ENCODE data around the gene CYP2B6. TPM values are rescaled to one million over a fixed set of nuclear protein-coding genes. Genes with fewer than 3 reads are reported as not detected.

CYP2B6 gene
- total and polyA plus RNA-seq, 2 donors (not counting 3 experiments of a cell fraction or from before 2014, with no cell fraction given) = not detected

GRCh38 chr19:40981591-40981990, 9.5 kb upstream of the CYP2B6 start:
- CTCF ChIA-PET = no interaction called here
- no peak overlapping the region for H2AFZ ChIP-seq (ENCODE audit: low read depth, low read length)

More at GRCh38 chr19:40981591-40981990, 9.5 kb upstream of the CYP2B6 start:
- Histone ChIP-seq H3K36me3 (ENCODE audit: control insufficient read depth in 2 of 2, extremely low read depth in 1 of 2, insufficient read depth in 2 of 2, low read length in 2 of 2) (no peaks in the 10 kb centered on the region), H3K9ac (replicated peaks; ENCODE audit: extremely low read depth, insufficient read depth, low read length) (no peak overlapping the region), H3K27ac (ENCODE audit: insufficient read depth, low read depth, low read length) (no peak overlapping the region), H3K79me2 (ENCODE audit: control insufficient read depth, insufficient read depth, low read length) (no peaks in the 10 kb centered on the region), H3K4me2 (ENCODE audit: insufficient read depth, low read length) (no peak overlapping the region), H3K4me3 (replicated peaks in 1 of 3; ENCODE audit: insufficient read depth in 1 of 3, low read depth in 1 of 3, low read length in 3 of 3) (no peak overlapping the region), H3K9me3 (replicated peaks; ENCODE audit: control insufficient read depth, insufficient read depth, low read length) (no peaks in the 10 kb centered on the region), H3K27me3 (ENCODE audit: control insufficient read depth in 2 of 2, insufficient read depth in 2 of 2, low read length in 2 of 2) (peaks cover 0 to 11% of the 10 kb centered on the region in 2 experiments), H3K9me1 (replicated peaks; ENCODE audit: control insufficient read depth, extremely low read depth, insufficient read depth, low read length) (no peaks in the 10 kb centered on the region), H4K20me1 (replicated peaks; ENCODE audit: control insufficient read depth, extremely low read depth, insufficient read depth, low read length) (no peaks in the 10 kb centered on the region), H3K4me1 (ENCODE audit: control insufficient read depth, extremely low read depth, insufficient read depth, low read length) (no peaks in the 10 kb centered on the region)
- no peak for TF ChIP-seq MAX (IDR thresholded peaks at IDR 0.05; ENCODE audit: insufficient read depth, insufficient read length)
- no peak for TF ChIP-seq GATA2 (IDR thresholded peaks at IDR 0.05; ENCODE audit: insufficient read depth, insufficient read length, low read depth, low read length)
- no peak for TF ChIP-seq FOS (IDR thresholded peaks at IDR 0.05; ENCODE audit: borderline replicate concordance, insufficient read depth, low read length)
- TF ChIP-seq CTCF (IDR thresholded peaks at IDR 0.05; ENCODE audit: extremely low read depth in 1 of 2, insufficient read depth in 1 of 2, low read depth in 1 of 2, low read length in 2 of 2) = no peak
- TF ChIP-seq POLR2AphosphoS5 (IDR thresholded peaks at IDR 0.05; ENCODE audit: insufficient read depth, low read depth, low read length) = no peak
- no peak for TF ChIP-seq JUN (IDR thresholded peaks at IDR 0.05; ENCODE audit: borderline replicate concordance, insufficient read depth, insufficient read length, low read depth)
- no peak for TF ChIP-seq EZH2 (IDR thresholded peaks at IDR 0.05; ENCODE audit: borderline replicate concordance, low read depth, low read length, severe bottlenecking)
- no peak for TF ChIP-seq MYC (IDR thresholded peaks at IDR 0.05; ENCODE audit: low read depth, low read length)
- no peak for TF ChIP-seq POLR2A (IDR thresholded peaks at IDR 0.05; ENCODE audit: low read depth, low read length)
- no TSS peak for BruUV-seq (replicated peaks)
- FAIRE-seq = no peak
- POLR2A ChIA-PET = no interaction called here
- dilution Hi-C loops (cut with MboI; ENCODE audit: extremely low pct_ligation_motif_present, low sequenced_read_pairs) (no loop called here), intact Hi-C loops (cut with micrococcal nuclease) (no loop called here)
- DNase-seq (ENCODE audit: low read depth, low spot score) = no peak

Data from endothelial cell of umbilical vein (primary cell).